Transverse colon (tissue), 4 donors: ENCODE results near the gene MCM8. TPM values are rescaled to one million over a fixed set of nuclear protein-coding genes. Genes with fewer than 3 reads are reported as not detected.
A peak's percentile ranks its signal among the peaks of the same experiment; 100 is the strongest.

Source experiments
- DNase-seq: peaks from one replicate; pipeline ENCODE4 v3.0.0-alpha.2; 2019
- H3K27ac ChIP-seq, 4 donors: fragments of 200-600 bp; sonication (generic); 2 replicates each; pipeline ENCODE4 v1.5.1; 2016 to 2018; ENCODE audit warnings: inconsistent platforms in 4 of 4
- H3K27me3 ChIP-seq: fragments of 200-600 bp; sonication (generic); 2 replicates; pipeline ENCODE4 v1.5.1; 2017; ENCODE audit warnings: inconsistent platforms
- H3K36me3 ChIP-seq, 4 donors: fragments of 200-600 bp; sonication (generic); 2 replicates each; pipeline ENCODE4 v1.5.1; 2017 to 2019; ENCODE audit warnings: inconsistent platforms in 4 of 4
- H3K4me1 ChIP-seq, 4 donors: fragments of 200-600 bp; sonication (generic); 2 replicates each; pipeline ENCODE4 v1.5.1; 2017 to 2020; ENCODE audit warnings: inconsistent platforms in 4 of 4
- H3K4me3 ChIP-seq, 4 donors: fragments of 200-600 bp; sonication (generic); 1 replicate in 1 of 4; 2 replicates in 3 of 4; pipeline versions ENCODE4 v1.5.1 to v1.6.1; 2017 to 2019; ENCODE audit warnings: inconsistent platforms in 4 of 4
- H3K9me3 ChIP-seq, 2 donors: fragments of 200-600 bp; sonication (generic); 2 replicates each; pipeline ENCODE4 v1.5.1; 2017 to 2019; ENCODE audit warnings: inconsistent platforms in 2 of 2
- EP300 ChIP-seq: sonication (generic); formaldehyde crosslinking; IDR thresholded peaks from one replicate; pipeline ENCODE4 v1.6.1; 2017; ENCODE audit warnings: antibody characterized with exemption, low read depth
- POLR2A ChIP-seq: fragments of 450-650 bp; IDR thresholded peaks from one replicate; pipeline ENCODE4 v1.6.1; 2016; ENCODE audit warnings: antibody characterized with exemption, mild to moderate bottlenecking, moderate library complexity
- POLR2AphosphoS5 ChIP-seq, 3 donors: sonication (generic); formaldehyde crosslinking; IDR thresholded peaks; one replicate each; pipeline ENCODE4 v1.6.1; 2016; ENCODE audit warnings: antibody characterized with exemption in 3 of 3
- WGBS, 2 donors: methylation state at CpG; one replicate each; pipeline ENCODE4 v1.1.5; 2018; ENCODE audit warnings: low coverage in 1 of 2; 5-methylcytosine and 5-hydroxymethylcytosine counted together
- in situ Hi-C, 4 donors: fragments of 200-750 bp; cut with MboI; loops; one replicate each; pipeline versions ENCODE4 v1.15.0 to v1.15.1; 2017; ENCODE audit warnings: low sequenced_read_pairs in 3 of 4, low pct_ligation_motif_present in 1 of 4, low pct_unique_long_range_greater_than_20kb in 1 of 4
- intact Hi-C: fragments of 100-400 bp; cut with DNase I; formaldehyde crosslinking; loops from one replicate; pipeline ENCODE4 v1.15.1; 2023; ENCODE audit warnings: low total_unique reads
- total RNA-seq, 4 donors: library from RNA; depleted of rRNA; stranded (reverse); fragments of >200 nt; gene quantifications; one replicate each; pipeline ENCODE4 v1.1.0, GENCODE V29; 2016
- TF ChIP-seq, protein P1 (sequence below), 5 experiments: fragments of 200-600 bp in 3 of 5; fragments of 450-650 bp in 2 of 5; sonication (generic) in 3 of 5; IDR thresholded peaks; 1 replicate in 2 of 5; 2 replicates in 3 of 5; pipeline ENCODE4 v1.5.1; 2016 to 2017; ENCODE audit warnings: antibody characterized with exemption in 5 of 5, inconsistent platforms in 3 of 5, mild to moderate bottlenecking in 2 of 5, moderate library complexity in 1 of 5

Gene MCM8
- total RNA-seq, 4 donors from 2014 or later = 2.6 to 8.6 (median 4.7) TPM

GRCh38 chr20:5980720-5981538 lies 30.5 kb downstream of the MCM8 start:
- no peak overlapping the region for H3K4me3 ChIP-seq
- H3K4me1 ChIP-seq = peaks cover 0 to 16% (median 0%) of the 10 kb centered on the region in 4 donors
- H3K36me3 ChIP-seq = no peaks in the 10 kb centered on the region
- no peaks in the 10 kb centered on the region for H3K9me3 ChIP-seq
- intact Hi-C loops (no loop called here), in situ Hi-C loops (no loop called here)
- WGBS, 2 donors = 68 to 92% methylated on average over 3 to 5 of the region's 5 CpGs
- DNase-seq = no peak
- H3K27ac ChIP-seq = peak overlapping the region in 3 of 4 donors; percentile 5 to 20 (median 18)
- TF ChIP-seq POLR2A = no peak
- H3K27me3 ChIP-seq = no peaks in the 10 kb centered on the region

GRCh38 chr20:5987383-5987782 lies 36.9 kb downstream of the MCM8 start:
- WGBS, 2 donors = 93 to 100% methylated on average over 2 of the region's 2 CpGs
- no peak for DNase-seq

GRCh38 chr20:5989539-5989938 lies 39.1 kb downstream of the MCM8 start:
- Histone ChIP-seq H3K4me3 (no peak overlapping the region), H3K9me3 (no peaks in the 10 kb centered on the region), H3K4me1 (peaks cover 0 to 3% (median 0%) of the 10 kb centered on the region in 4 donors), H3K27ac (no peak overlapping the region), H3K36me3 (peaks cover 0 to 18% (median 5%) of the 10 kb centered on the region in 4 donors), H3K27me3 (no peaks in the 10 kb centered on the region)
- no peak for DNase-seq
- intact Hi-C loops (no loop called here), in situ Hi-C loops (no loop called here)
- TF ChIP-seq POLR2A (no peak), EP300 (no peak), POLR2AphosphoS5 (IDR thresholded peaks at IDR 0.05) (no peak)
- TF ChIP-seq, protein P1, sequence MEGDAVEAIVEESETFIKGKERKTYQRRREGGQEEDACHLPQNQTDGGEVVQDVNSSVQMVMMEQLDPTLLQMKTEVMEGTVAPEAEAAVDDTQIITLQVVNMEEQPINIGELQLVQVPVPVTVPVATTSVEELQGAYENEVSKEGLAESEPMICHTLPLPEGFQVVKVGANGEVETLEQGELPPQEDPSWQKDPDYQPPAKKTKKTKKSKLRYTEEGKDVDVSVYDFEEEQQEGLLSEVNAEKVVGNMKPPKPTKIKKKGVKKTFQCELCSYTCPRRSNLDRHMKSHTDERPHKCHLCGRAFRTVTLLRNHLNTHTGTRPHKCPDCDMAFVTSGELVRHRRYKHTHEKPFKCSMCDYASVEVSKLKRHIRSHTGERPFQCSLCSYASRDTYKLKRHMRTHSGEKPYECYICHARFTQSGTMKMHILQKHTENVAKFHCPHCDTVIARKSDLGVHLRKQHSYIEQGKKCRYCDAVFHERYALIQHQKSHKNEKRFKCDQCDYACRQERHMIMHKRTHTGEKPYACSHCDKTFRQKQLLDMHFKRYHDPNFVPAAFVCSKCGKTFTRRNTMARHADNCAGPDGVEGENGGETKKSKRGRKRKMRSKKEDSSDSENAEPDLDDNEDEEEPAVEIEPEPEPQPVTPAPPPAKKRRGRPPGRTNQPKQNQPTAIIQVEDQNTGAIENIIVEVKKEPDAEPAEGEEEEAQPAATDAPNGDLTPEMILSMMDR (IDR thresholded peaks at IDR 0.05) = no peak
- WGBS, 2 donors = 94 to 100% methylated on average over 1 of the region's 1 CpG

More at GRCh38 chr20:5987383-5987782, 36.9 kb downstream of the MCM8 start:
- Histone ChIP-seq H3K9me3 (no peaks in the 10 kb centered on the region), H3K4me3 (no peak overlapping the region), H3K4me1 (peaks cover 0 to 3% (median 0%) of the 10 kb centered on the region in 4 donors), H3K27me3 (no peaks in the 10 kb centered on the region), H3K36me3 (peaks cover 0 to 18% (median 5%) of the 10 kb centered on the region in 4 donors), H3K27ac (no peak overlapping the region)
- intact Hi-C loops = no loop called here
- in situ Hi-C loops = no loop called here
- no peak for TF ChIP-seq POLR2A
- no peak for TF ChIP-seq EP300
- TF ChIP-seq POLR2AphosphoS5 (IDR thresholded peaks at IDR 0.05) = no peak
- TF ChIP-seq, protein P1 (IDR thresholded peaks at IDR 0.05) = no peak

DNA sequence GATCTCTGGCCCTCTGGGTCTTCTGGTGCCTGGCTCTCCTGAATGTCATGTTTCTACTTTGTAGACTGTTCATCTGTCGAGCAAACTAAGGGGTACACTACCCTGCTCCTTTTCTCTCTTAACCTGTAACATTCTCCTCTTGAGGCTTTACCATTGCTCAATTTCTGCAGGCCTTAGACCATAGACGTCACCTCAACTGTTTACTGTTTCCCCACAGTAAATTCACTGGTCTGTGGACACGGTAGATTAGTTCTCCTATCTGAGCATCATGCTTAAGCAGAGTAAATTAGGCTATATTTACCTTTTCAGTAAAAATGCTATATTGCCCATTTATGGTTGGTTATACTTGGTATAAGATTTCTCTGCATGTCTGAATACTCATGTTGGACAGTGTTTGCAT lies 40.5 kb downstream of the MCM8 start:
- Histone ChIP-seq H3K27me3 (no peaks in the 10 kb centered on the region), H3K36me3 (peaks cover 0 to 24% (median 5%) of the 10 kb centered on the region in 4 donors), H3K4me1 (peaks cover 0 to 3% (median 0%) of the 10 kb centered on the region in 4 donors), H3K4me3 (no peak overlapping the region), H3K27ac (peak overlapping the region in 2 of 4 donors; percentile 33 to 39), H3K9me3 (no peaks in the 10 kb centered on the region)
- in situ Hi-C loops (loop anchor here in 1 of 4 donors (10.0 kb wide), 1 partner anchor 46 kb away; no protein-coding TSS in a partner anchor), intact Hi-C loops (no loop called here)
- DNase-seq = no peak
- TF ChIP-seq POLR2AphosphoS5 (IDR thresholded peaks at IDR 0.05) = no peak
- TF ChIP-seq EP300 = no peak
- TF ChIP-seq, protein P1 (IDR thresholded peaks at IDR 0.05) = no peak
- TF ChIP-seq POLR2A = no peak
- 80 to 100% methylated on average over 2 to 3 of the region's 3 CpGs for WGBS, 2 donors
